SK-N-SH (cell line): ENCODE data around the gene SLC47A1. TPM values are rescaled to one million over a fixed set of nuclear protein-coding genes. Genes with fewer than 3 reads are reported as not detected.

Source experiments
- CTCF ChIA-PET: fragments of 300-600, 350-600 bp; formaldehyde crosslinking; extraction: SDS; loops from one replicate; lab custom pipeline; 2021; lab: Yijun Ruan, JAX
- POLR2A ChIA-PET: fragments of 350-600 bp; sonication (Branson Sonifier 250); formaldehyde crosslinking; extraction: SDS; loops from one replicate; lab custom pipeline; 2020; ENCODE audit warnings: antibody characterized with exemption, inconsistent platforms; lab: Yijun Ruan, JAX
- DNase-seq: peaks from one replicate; pipeline ENCODE4 v3.0.0; 2012
- H2AFZ ChIP-seq: fragments of 200-600 bp; sonication (generic); 2 replicates; pipeline ENCODE4 v1.8.1; 2016; ENCODE audit warnings: antibody characterized with exemption, mild to moderate bottlenecking, low read depth
- H3F3A ChIP-seq: fragments of 200-600 bp; sonication (generic); replicated peaks from 2 replicates; pipeline ENCODE3; 2016; ENCODE audit warnings: antibody characterized with exemption, mild to moderate bottlenecking; ENCODE audit not compliant: insufficient read depth
- H3K27ac ChIP-seq, 2 experiments: fragments of 200-500 bp in 1 of 2; fragments of 200-600 bp in 1 of 2; sonication (Bioruptor generic) in 1 of 2; sonication (generic), shearing (Covaris generic) in 1 of 2; 2 replicates each; pipeline versions ENCODE4 v1.5.1 to v1.6.1; 2014 to 2016; ENCODE audit warnings: low read depth in 2 of 2, inconsistent platforms in 1 of 2, low read length in 1 of 2, mild to moderate bottlenecking in 1 of 2, mixed read lengths in 1 of 2
- H3K27me3 ChIP-seq: fragments of 200-600 bp; sonication (generic), shearing (Covaris generic); 2 replicates; pipeline ENCODE4 v1.6.1; 2016; ENCODE audit warnings: mixed run types; ENCODE audit not compliant: insufficient read depth
- H3K36me3 ChIP-seq, 2 experiments: fragments of 200-500 bp in 1 of 2; fragments of 200-600 bp in 1 of 2; sonication (Bioruptor generic) in 1 of 2; sonication (generic) in 1 of 2; replicated peaks in 1 of 2; 2 replicates each; pipeline versions ENCODE3 to v1.5.1; 2014 to 2016; ENCODE audit warnings: low read length in 1 of 2, mild to moderate bottlenecking in 1 of 2; ENCODE audit not compliant: insufficient read depth in 2 of 2, control insufficient read depth in 1 of 2
- H3K4me1 ChIP-seq, 2 experiments: fragments of 200-500 bp in 1 of 2; fragments of 200-600 bp in 1 of 2; sonication (Bioruptor generic) in 1 of 2; sonication (generic), shearing (Covaris generic) in 1 of 2; 2 replicates each; pipeline versions ENCODE4 v1.5.1 to v1.6.1; 2014 to 2016; ENCODE audit warnings: low read depth in 1 of 2, low read length in 1 of 2, mixed run types in 1 of 2; ENCODE audit not compliant: insufficient read depth in 2 of 2, control insufficient read depth in 1 of 2
- H3K4me2 ChIP-seq: fragments of 200-600 bp; sonication (generic), shearing (Covaris generic); 2 replicates; pipeline ENCODE4 v1.6.1; 2017; ENCODE audit warnings: mixed run types
- H3K4me3 ChIP-seq, 2 experiments: fragments of 200-500 bp in 1 of 2; fragments of 200-600 bp in 1 of 2; sonication (Bioruptor generic) in 1 of 2; sonication (generic), shearing (Covaris generic) in 1 of 2; 2 replicates each; pipeline versions ENCODE4 v1.5.1 to v1.8.1; 2014 to 2016; ENCODE audit warnings: low read depth in 2 of 2, inconsistent platforms in 1 of 2, low read length in 1 of 2, mild to moderate bottlenecking in 1 of 2, mixed read lengths in 1 of 2, moderate library complexity in 1 of 2
- H3K79me2 ChIP-seq: fragments of 200-600 bp; sonication (generic); 2 replicates; pipeline ENCODE4 v1.8.1; 2017; ENCODE audit warnings: mild to moderate bottlenecking; ENCODE audit not compliant: insufficient read depth
- H3K9ac ChIP-seq: fragments of 200-600 bp; sonication (generic); 2 replicates; pipeline ENCODE4 v1.6.1; 2017; ENCODE audit warnings: mixed run types
- H3K9me2 ChIP-seq: fragments of 200-600 bp; sonication (generic); 2 replicates; pipeline ENCODE4 v1.6.1; 2017; ENCODE audit warnings: mixed run types
- H3K9me3 ChIP-seq: fragments of 200-600 bp; sonication (generic); 2 replicates; pipeline ENCODE4 v1.6.1; 2017; ENCODE audit warnings: mixed run types, mild to moderate bottlenecking, moderate library complexity
- H4K20me1 ChIP-seq: fragments of 200-600 bp; sonication (generic); 2 replicates; pipeline ENCODE4 v1.6.1; 2017; ENCODE audit warnings: mild to moderate bottlenecking, mixed run types; ENCODE audit not compliant: insufficient read depth
- CHD2 ChIP-seq: fragments of 150-350 bp; IDR thresholded peaks from 2 replicates; pipeline ENCODE4 v1.6.1; 2018; ENCODE audit warnings: low read length; ENCODE audit not compliant: partially characterized antibody
- ELF1 ChIP-seq: IDR thresholded peaks from 2 replicates; pipeline ENCODE4 v1.4.0; 2012
- EP300 ChIP-seq, 2 experiments: IDR thresholded peaks; 2 replicates each; pipeline versions ENCODE4 v1.4.0 to v1.6.1; 2012; ENCODE audit warnings: borderline replicate concordance in 1 of 2, low read depth in 1 of 2, low read length in 1 of 2
- FOSL2 ChIP-seq: IDR thresholded peaks from 2 replicates; pipeline ENCODE4 v1.4.0; 2012; ENCODE audit warnings: low read depth, mild to moderate bottlenecking, moderate library complexity, borderline replicate concordance
- FOXJ3 ChIP-seq: sonication (generic); formaldehyde crosslinking; IDR thresholded peaks from 2 replicates; pipeline ENCODE4 v1.5.1; 2020; ENCODE audit warnings: mild to moderate bottlenecking, missing genetic modification reagents
- GABPA ChIP-seq: IDR thresholded peaks from 2 replicates; pipeline ENCODE4 v1.4.0; 2012; ENCODE audit warnings: low read depth, mild to moderate bottlenecking
- NFIC ChIP-seq: IDR thresholded peaks from 2 replicates; pipeline ENCODE4 v1.4.0; 2012; ENCODE audit warnings: borderline replicate concordance
- NRF1 ChIP-seq: IDR thresholded peaks from 2 replicates; pipeline ENCODE4 v1.6.1; 2012; ENCODE audit warnings: low read depth, mild to moderate bottlenecking, low read length
- POLR2AphosphoS5 ChIP-seq: IDR thresholded peaks from 2 replicates; pipeline ENCODE4 v1.6.1; 2012; ENCODE audit warnings: low read depth, low read length
- RCOR1 ChIP-seq: fragments of 150-350 bp; IDR thresholded peaks from 2 replicates; pipeline ENCODE4 v1.6.1; 2017; ENCODE audit warnings: antibody characterized with exemption, low read length
- RXRA ChIP-seq: IDR thresholded peaks from 2 replicates; pipeline ENCODE4 v1.4.0; 2012; ENCODE audit warnings: low read depth, mild to moderate bottlenecking, borderline replicate concordance
- SIN3A ChIP-seq: IDR thresholded peaks from 2 replicates; pipeline ENCODE4 v1.6.1; 2012; ENCODE audit warnings: low read depth, mild to moderate bottlenecking, low read length, moderate library complexity, borderline replicate concordance
- SMC3 ChIP-seq: IDR thresholded peaks from 2 replicates; pipeline ENCODE4 v1.6.1; 2012; ENCODE audit warnings: low read depth, low read length, improper control_type of control experiment
- TAF1 ChIP-seq: IDR thresholded peaks from 2 replicates; pipeline ENCODE4 v1.6.1; 2012; ENCODE audit warnings: low read depth, mild to moderate bottlenecking, low read length, moderate library complexity, borderline replicate concordance
- TEAD4 ChIP-seq: IDR thresholded peaks from 2 replicates; pipeline ENCODE4 v1.4.0; 2012; ENCODE audit warnings: mild to moderate bottlenecking, borderline replicate concordance; ENCODE audit not compliant: insufficient read depth
- YY1 ChIP-seq: IDR thresholded peaks from 2 replicates; pipeline ENCODE4 v1.4.0; 2012; ENCODE audit warnings: low read depth, mild to moderate bottlenecking
- WGBS: methylation state at CpG from one replicate; pipeline ENCODE4 v1.1.6; 2017; ENCODE audit warnings: low lambda C conversion rate; 5-methylcytosine and 5-hydroxymethylcytosine counted together
- polyA plus RNA-seq, 3 experiments: library from polyadenylated mRNA; depleted of rRNA; stranded (reverse); fragments of >200 nt; gene quantifications; 2 replicates each; pipeline ENCODE4 v1.2.3, GENCODE V29; 2012
- TF ChIP-seq, protein P1 (sequence below): IDR thresholded peaks from 2 replicates; pipeline ENCODE4 v1.4.0; 2012; ENCODE audit warnings: low read depth, borderline replicate concordance
- TF ChIP-seq, protein P2 (sequence below): IDR thresholded peaks from 2 replicates; pipeline ENCODE4 v1.4.0; 2012; ENCODE audit warnings: low read depth

SLC47A1 gene
- polyA plus RNA-seq, 1 of the 3 experiments (the other 2 are of a cell fraction) = 3.5 TPM

DNA sequence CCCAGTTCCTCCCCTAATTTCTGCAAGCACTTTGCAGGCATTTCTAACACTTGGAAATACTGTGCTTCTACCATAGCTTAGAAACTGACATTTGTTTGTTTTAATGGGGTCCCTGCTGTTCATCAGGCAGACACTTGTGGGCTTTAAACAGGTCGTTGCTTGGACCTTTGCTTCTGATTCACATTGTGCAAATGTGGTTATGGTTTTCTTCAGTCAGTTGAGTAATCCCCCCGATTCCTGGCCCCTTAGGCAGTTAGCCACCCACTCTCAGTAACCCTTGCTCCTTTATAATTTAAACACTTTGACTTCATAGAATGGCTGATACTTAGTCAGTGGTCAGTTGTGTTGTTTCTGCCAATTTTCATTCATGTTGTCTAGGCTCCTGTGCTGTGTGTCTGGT is 39.4 kb downstream of the SLC47A1 start:
- Histone ChIP-seq H2AFZ (no peak overlapping the region), H3K4me2 (no peak overlapping the region), H3K4me1 (no peaks in the 10 kb centered on the region; a peak in 1 of 4 replicates), H3F3A (no peaks in the 10 kb centered on the region), H3K36me3 (no peaks in the 10 kb centered on the region), H3K27me3 (no peaks in the 10 kb centered on the region), H3K9ac (no peak overlapping the region)
- WGBS = 70% methylated on average over 2 of the region's 2 CpGs
- TF ChIP-seq SMC3 (no peak), RCOR1 (no peak), NFIC (no peak), RXRA (no peak), TAF1 (no peak), EP300 (IDR thresholded peaks at IDR 0.05; ENCODE audit: borderline replicate concordance in 1 of 2, low read depth in 1 of 2, low read length in 1 of 2) (no peak), TEAD4 (no peak), SIN3A (no peak), POLR2AphosphoS5 (no peak), YY1 (no peak), NRF1 (no peak), FOSL2 (no peak), GABPA (no peak)
- TF ChIP-seq, protein P1, sequence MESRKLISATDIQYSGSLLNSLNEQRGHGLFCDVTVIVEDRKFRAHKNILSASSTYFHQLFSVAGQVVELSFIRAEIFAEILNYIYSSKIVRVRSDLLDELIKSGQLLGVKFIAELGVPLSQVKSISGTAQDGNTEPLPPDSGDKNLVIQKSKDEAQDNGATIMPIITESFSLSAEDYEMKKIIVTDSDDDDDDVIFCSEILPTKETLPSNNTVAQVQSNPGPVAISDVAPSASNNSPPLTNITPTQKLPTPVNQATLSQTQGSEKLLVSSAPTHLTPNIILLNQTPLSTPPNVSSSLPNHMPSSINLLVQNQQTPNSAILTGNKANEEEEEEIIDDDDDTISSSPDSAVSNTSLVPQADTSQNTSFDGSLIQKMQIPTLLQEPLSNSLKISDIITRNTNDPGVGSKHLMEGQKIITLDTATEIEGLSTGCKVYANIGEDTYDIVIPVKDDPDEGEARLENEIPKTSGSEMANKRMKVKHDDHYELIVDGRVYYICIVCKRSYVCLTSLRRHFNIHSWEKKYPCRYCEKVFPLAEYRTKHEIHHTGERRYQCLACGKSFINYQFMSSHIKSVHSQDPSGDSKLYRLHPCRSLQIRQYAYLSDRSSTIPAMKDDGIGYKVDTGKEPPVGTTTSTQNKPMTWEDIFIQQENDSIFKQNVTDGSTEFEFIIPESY = no peak
- TF ChIP-seq, protein P2, sequence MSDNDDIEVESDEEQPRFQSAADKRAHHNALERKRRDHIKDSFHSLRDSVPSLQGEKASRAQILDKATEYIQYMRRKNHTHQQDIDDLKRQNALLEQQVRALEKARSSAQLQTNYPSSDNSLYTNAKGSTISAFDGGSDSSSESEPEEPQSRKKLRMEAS = no peak
- TF ChIP-seq, all 33 proteins: peak for 0
- no peaks in the 10 kb centered on the region for H3K9me2 ChIP-seq
- no peak for DNase-seq
- POLR2A ChIA-PET = interaction anchor here (0.5 kb wide), 1 partner anchor 318 kb away, joined by 3 read pairs; no protein-coding TSS in a partner anchor
- H3K27ac ChIP-seq = no peak overlapping the region
- H3K4me3 ChIP-seq = no peak overlapping the region
- CTCF ChIA-PET = interaction anchor here (1.2 kb wide), 1 partner anchor 60 kb away, joined by 3 read pairs; no protein-coding TSS in a partner anchor
- H3K79me2 ChIP-seq = no peaks in the 10 kb centered on the region
- H4K20me1 ChIP-seq = no peaks in the 10 kb centered on the region
- H3K9me3 ChIP-seq = no peaks in the 10 kb centered on the region

DNA sequence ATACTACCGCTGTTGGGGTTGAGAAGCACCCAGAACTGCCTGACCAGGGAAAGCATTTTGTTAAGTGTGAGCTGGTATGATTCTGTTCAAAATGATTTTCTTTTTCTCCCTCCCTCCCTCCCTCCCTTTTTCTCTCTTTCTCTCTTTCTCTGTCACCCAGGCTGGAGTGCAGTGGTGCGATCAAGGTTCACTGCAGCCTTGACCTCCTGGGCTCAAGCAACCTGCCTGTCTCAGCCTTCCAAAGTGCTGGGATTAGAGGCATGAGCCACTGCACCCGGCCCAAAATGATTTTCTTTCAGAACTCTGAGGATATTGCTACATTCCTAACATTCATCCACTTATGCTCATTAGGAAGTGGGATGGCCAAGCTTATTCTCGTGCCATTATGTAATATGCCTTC is 41.3 kb downstream of the SLC47A1 start:
- Histone ChIP-seq H3F3A (no peaks in the 10 kb centered on the region), H4K20me1 (no peaks in the 10 kb centered on the region), H3K9me3 (no peaks in the 10 kb centered on the region), H3K27ac (no peak overlapping the region), H2AFZ (no peak overlapping the region), H3K36me3 (no peaks in the 10 kb centered on the region), H3K79me2 (no peaks in the 10 kb centered on the region), H3K9ac (no peak overlapping the region), H3K4me2 (no peak overlapping the region)
- POLR2A ChIA-PET = no interaction called here
- 89% methylated on average over 4 of the region's 4 CpGs for WGBS
- TF ChIP-seq FOXJ3 = no peak
- TF ChIP-seq CHD2 = no peak
- no peak for TF ChIP-seq YY1
- no peak for TF ChIP-seq NFIC
- TF ChIP-seq, protein P2 = no peak
- no peak for TF ChIP-seq TAF1
- no peak for TF ChIP-seq ELF1
- TF ChIP-seq, all 33 proteins: peak for 0
- H3K9me2 ChIP-seq = no peaks in the 10 kb centered on the region
- no peak for DNase-seq
- CTCF ChIA-PET = interaction anchor here (1.2 kb wide), 1 partner anchor 170 kb away, joined by 3 read pairs; no protein-coding TSS in a partner anchor
- peaks cover 0 to 13% of the 10 kb centered on the region in 2 experiments; a peak in 1 of 4 replicates for H3K4me1 ChIP-seq
- no peak overlapping the region for H3K4me3 ChIP-seq
- no peaks in the 10 kb centered on the region for H3K27me3 ChIP-seq
